HG03095 (cell line): ENCODE data around the gene PLXNA4.

ENCODE experiments used
- ATAC-seq: cut with Tn5 transposase; IDR thresholded peaks from one replicate; pipeline ENCODE4 v1.9.1; 2021; ENCODE audit warnings: moderate library complexity; ENCODE audit not compliant: unreplicated experiment

The PLXNA4 gene

GRCh38 chr7:132105096-132105495, 471.2 kb downstream of the PLXNA4 start:
- ATAC-seq: no peak

GRCh38 chr7:132103718-132104117, 472.6 kb downstream of the PLXNA4 start:
- ATAC-seq: no peak

- ATAC-seq: no peak
Observed at GRCh38 chr7:132102942-132103341, 473.3 kb downstream of the PLXNA4 start.

- no peak for ATAC-seq
Observed at GRCh38 chr7:132102391-132102790, 473.9 kb downstream of the PLXNA4 start.

- ATAC-seq: no peak
Observed at GRCh38 chr7:132100981-132101380, 475.3 kb downstream of the PLXNA4 start.

GRCh38 chr7:132100483-132100882, 475.8 kb downstream of the PLXNA4 start:
- ATAC-seq: no peak

- no peak for ATAC-seq
Observed at GRCh38 chr7:132099163-132099562, 477.1 kb downstream of the PLXNA4 start.

- ATAC-seq: no peak
Observed at GRCh38 chr7:132098327-132098726, 477.9 kb downstream of the PLXNA4 start.

GRCh38 chr7:132097550-132098134, 478.6 kb downstream of the PLXNA4 start:
- no peak for ATAC-seq

- ATAC-seq: no peak
Observed at GRCh38 chr7:132095111-132095765, 481.0 kb downstream of the PLXNA4 start.

- ATAC-seq: no peak
Observed at GRCh38 chr7:132092106-132092505, 484.2 kb downstream of the PLXNA4 start.

GRCh38 chr7:132091706-132092105, 484.6 kb downstream of the PLXNA4 start:
- ATAC-seq: no peak

GRCh38 chr7:132090444-132090843, 485.8 kb downstream of the PLXNA4 start:
- ATAC-seq: no peak

GRCh38 chr7:132089356-132089755, 486.9 kb downstream of the PLXNA4 start:
- no peak for ATAC-seq

- no peak for ATAC-seq
Observed at GRCh38 chr7:132087421-132087820, 488.8 kb downstream of the PLXNA4 start.

- ATAC-seq: no peak
Observed at GRCh38 chr7:132084776-132085388, 491.4 kb downstream of the PLXNA4 start.

- no peak for ATAC-seq
Observed at GRCh38 chr7:132083537-132084123, 492.6 kb downstream of the PLXNA4 start.

GRCh38 chr7:132083126-132083525, 493.1 kb downstream of the PLXNA4 start:
- no peak for ATAC-seq

- no peak for ATAC-seq
Observed at GRCh38 chr7:132082394-132082793, 493.9 kb downstream of the PLXNA4 start.

GRCh38 chr7:132081686-132082085, 494.6 kb downstream of the PLXNA4 start:
- ATAC-seq: no peak

- ATAC-seq: no peak
Observed at GRCh38 chr7:132080967-132081668, 495.2 kb downstream of the PLXNA4 start.
